Thyroid gland (tissue), 4 donors: ENCODE data around the gene NRTN. TPM values are rescaled to one million over a fixed set of nuclear protein-coding genes. Genes with fewer than 3 reads are reported as not detected.

ENCODE experiments used
- DNase-seq, 2 donors: peaks; one replicate each; pipeline ENCODE4 v3.0.0-alpha.2; 2019
- H3K27ac ChIP-seq, 3 donors: fragments of 200-600 bp; sonication (generic); 1 replicate in 2 of 3; 2 replicates in 1 of 3; pipeline ENCODE4 v1.5.1; 2016 to 2019; ENCODE audit warnings: mild to moderate bottlenecking in 1 of 3, moderate library complexity in 1 of 3
- H3K27me3 ChIP-seq: fragments of 200-600 bp; sonication (generic); one replicate; pipeline ENCODE4 v1.5.1; 2019
- H3K36me3 ChIP-seq, 2 donors: fragments of 200-600 bp; sonication (generic); one replicate each; pipeline ENCODE4 v1.5.1; 2016 to 2019
- H3K4me1 ChIP-seq, 2 donors: fragments of 200-600 bp; sonication (generic); one replicate each; pipeline ENCODE4 v1.5.1; 2017 to 2019
- H3K4me3 ChIP-seq, 3 donors: fragments of 200-600 bp; sonication (generic); replicated peaks in 1 of 3; 1 replicate in 2 of 3; 2 replicates in 1 of 3; pipeline ENCODE4 v1.5.1; 2016; ENCODE audit warnings: mild to moderate bottlenecking in 1 of 3
- H3K9me3 ChIP-seq: fragments of 200-600 bp; sonication (generic); one replicate; pipeline ENCODE4 v1.5.1; 2017
- POLR2A ChIP-seq, 2 donors: fragments of 450-650 bp; IDR thresholded peaks; one replicate each; pipeline ENCODE4 v1.6.1; 2017; ENCODE audit warnings: antibody characterized with exemption in 2 of 2, mild to moderate bottlenecking in 2 of 2, moderate library complexity in 1 of 2
- WGBS, 2 donors: methylation state at CpG; one replicate each; pipeline ENCODE4 v1.1.5; 2017; 5-methylcytosine and 5-hydroxymethylcytosine counted together
- intact Hi-C: fragments of 100-400 bp; cut with DNase I; formaldehyde crosslinking; loops from one replicate; pipeline ENCODE4 v1.15.1; 2023
- total RNA-seq, 4 donors: library from RNA; depleted of rRNA; stranded (reverse); fragments of >200 nt; gene quantifications; one replicate each; pipeline ENCODE4 v1.2.3, GENCODE V29; 2016
- TF ChIP-seq, protein P1 (sequence below), 6 experiments: fragments of 200-600 bp in 3 of 6; fragments of 450-650 bp in 3 of 6; sonication (generic) in 3 of 6; IDR thresholded peaks; one replicate each; pipeline ENCODE4 v1.5.1; 2016 to 2019; ENCODE audit warnings: antibody characterized with exemption in 6 of 6, mild to moderate bottlenecking in 2 of 6, inconsistent platforms in 1 of 6, moderate library complexity in 1 of 6

The NRTN gene
- total RNA-seq, 4 donors from 2014 or later = 0.71 to 8.1 (median 1.3) TPM

DNA sequence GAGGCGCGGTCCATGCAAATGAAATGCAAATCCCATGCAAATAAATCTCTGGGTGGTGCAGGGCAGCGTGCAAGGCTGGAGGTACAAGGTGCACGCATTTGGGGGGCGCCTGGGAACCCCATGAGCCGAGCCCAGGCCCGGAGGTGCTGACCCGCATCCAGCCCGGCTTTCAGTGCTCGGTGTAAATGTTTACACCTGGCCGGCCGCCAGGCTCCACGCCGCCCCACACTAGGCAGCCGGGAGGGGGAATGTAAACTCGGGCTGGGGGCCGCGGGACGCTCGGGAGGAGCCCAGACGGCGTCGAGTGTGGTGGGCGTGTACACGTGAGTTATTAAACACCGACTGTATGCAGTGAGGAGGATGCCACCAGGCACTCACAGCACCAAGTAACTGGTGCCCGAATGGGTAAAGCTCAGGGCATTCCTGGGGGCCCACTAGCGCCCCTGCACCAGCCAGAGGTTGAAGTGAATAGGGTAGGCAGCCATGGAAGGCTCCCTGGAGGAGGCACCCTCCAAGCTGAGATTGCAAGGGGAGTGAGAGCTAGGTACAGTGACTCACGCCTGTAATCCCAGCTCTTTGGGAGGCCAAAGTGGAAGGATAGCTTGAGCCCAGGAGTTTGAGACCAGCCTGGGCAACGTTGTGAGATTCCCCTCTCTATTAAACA, 17.4 kb downstream of the NRTN start:
- Histone ChIP-seq H3K4me1 (peaks cover 0 to 17% of the 10 kb centered on the region in 2 donors), H3K36me3 (no peaks in the 10 kb centered on the region), H3K9me3 (no peaks in the 10 kb centered on the region), H3K4me3 (no peak overlapping the region), H3K27me3 (no peaks in the 10 kb centered on the region), H3K27ac (no peak overlapping the region)
- intact Hi-C loops = no loop called here
- 40 to 51% methylated on average over 14 to 30 of the region's 30 CpGs for WGBS, 2 donors
- TF ChIP-seq, protein P1, sequence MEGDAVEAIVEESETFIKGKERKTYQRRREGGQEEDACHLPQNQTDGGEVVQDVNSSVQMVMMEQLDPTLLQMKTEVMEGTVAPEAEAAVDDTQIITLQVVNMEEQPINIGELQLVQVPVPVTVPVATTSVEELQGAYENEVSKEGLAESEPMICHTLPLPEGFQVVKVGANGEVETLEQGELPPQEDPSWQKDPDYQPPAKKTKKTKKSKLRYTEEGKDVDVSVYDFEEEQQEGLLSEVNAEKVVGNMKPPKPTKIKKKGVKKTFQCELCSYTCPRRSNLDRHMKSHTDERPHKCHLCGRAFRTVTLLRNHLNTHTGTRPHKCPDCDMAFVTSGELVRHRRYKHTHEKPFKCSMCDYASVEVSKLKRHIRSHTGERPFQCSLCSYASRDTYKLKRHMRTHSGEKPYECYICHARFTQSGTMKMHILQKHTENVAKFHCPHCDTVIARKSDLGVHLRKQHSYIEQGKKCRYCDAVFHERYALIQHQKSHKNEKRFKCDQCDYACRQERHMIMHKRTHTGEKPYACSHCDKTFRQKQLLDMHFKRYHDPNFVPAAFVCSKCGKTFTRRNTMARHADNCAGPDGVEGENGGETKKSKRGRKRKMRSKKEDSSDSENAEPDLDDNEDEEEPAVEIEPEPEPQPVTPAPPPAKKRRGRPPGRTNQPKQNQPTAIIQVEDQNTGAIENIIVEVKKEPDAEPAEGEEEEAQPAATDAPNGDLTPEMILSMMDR (IDR thresholded peaks at IDR 0.05) = no peak
- TF ChIP-seq POLR2A (IDR thresholded peaks at IDR 0.05) = no peak
- DNase-seq = no peak

DNA sequence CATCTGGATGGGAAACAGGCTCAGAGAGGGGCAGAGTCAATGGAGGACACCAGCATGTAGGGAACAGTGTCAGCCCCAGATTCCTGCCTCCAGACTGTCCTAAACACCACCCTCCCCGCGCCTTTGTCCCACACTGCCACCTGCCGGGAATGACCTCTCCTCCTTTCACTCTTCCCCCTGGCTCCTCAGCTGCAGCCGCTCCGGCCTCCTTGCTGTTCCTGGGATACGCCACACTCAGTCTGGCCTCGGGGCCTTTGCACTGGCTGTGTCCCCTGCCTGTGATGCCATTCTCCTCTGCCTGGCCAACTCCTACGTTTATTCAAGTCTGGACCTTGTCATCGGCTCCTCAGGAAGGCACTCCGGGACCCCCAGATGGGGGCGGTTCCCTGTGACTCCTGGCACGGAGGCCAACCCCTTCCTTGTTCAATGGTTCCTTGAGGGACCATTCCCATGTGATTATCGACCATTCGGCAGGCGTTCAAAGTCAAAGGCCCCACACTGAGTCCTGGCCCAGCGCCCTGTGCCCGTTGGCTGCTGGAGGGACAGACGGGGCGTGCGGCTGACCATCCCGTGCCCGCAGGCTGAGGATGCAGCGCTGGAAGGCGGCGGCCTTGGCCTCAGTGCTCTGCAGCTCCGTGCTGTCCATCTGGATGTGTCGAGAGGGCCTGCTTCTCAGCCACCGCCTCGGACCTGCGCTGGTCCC, 18.9 kb downstream of the NRTN start:
- H3K27me3 ChIP-seq = no peaks in the 10 kb centered on the region
- WGBS, 2 donors = 85% methylated on average over 25 to 29 of the region's 30 CpGs
- DNase-seq = no peak
- intact Hi-C loops = no loop called here
- no peak overlapping the region for H3K27ac ChIP-seq
- TF ChIP-seq POLR2A (IDR thresholded peaks at IDR 0.05) = no peak
- TF ChIP-seq, protein P1 (IDR thresholded peaks at IDR 0.05) = no peak
- H3K36me3 ChIP-seq = no peaks in the 10 kb centered on the region
- no peak overlapping the region for H3K4me3 ChIP-seq
- H3K4me1 ChIP-seq = peaks cover 5 to 23% of the 10 kb centered on the region in 2 donors
- H3K9me3 ChIP-seq = no peaks in the 10 kb centered on the region

DNA sequence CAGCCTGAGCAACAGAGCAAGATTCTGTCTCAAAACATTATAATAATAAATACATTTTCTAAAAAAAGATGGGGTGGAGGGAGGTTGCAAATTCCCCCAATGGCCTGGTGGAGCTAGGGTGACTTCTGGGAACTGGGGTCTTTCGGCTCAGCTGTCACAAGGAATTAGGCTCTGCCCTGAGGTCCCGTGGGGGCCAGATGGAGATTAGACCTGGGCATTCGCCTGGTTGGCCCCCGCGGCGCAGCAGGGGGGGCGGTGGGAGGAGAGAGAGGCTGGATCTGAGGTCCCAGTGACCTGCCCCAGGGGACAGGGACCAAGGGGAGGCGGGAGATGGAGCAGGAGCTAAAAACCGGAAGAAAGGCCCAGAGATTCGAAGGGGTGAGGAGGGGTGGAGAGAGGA, 19.9 kb downstream of the NRTN start:
- H3K4me3 ChIP-seq = no peak overlapping the region
- intact Hi-C loops = no loop called here
- no peaks in the 10 kb centered on the region for H3K36me3 ChIP-seq
- H3K27me3 ChIP-seq = no peaks in the 10 kb centered on the region
- 87 to 88% methylated on average over 10 of the region's 10 CpGs for WGBS, 2 donors
- TF ChIP-seq, protein P1 (IDR thresholded peaks at IDR 0.05) = no peak
- TF ChIP-seq POLR2A (IDR thresholded peaks at IDR 0.05) = no peak
- no peaks in the 10 kb centered on the region for H3K9me3 ChIP-seq
- no peak overlapping the region for H3K27ac ChIP-seq
- DNase-seq = no peak
- peaks cover 5 to 33% of the 10 kb centered on the region in 2 donors for H3K4me1 ChIP-seq

DNA sequence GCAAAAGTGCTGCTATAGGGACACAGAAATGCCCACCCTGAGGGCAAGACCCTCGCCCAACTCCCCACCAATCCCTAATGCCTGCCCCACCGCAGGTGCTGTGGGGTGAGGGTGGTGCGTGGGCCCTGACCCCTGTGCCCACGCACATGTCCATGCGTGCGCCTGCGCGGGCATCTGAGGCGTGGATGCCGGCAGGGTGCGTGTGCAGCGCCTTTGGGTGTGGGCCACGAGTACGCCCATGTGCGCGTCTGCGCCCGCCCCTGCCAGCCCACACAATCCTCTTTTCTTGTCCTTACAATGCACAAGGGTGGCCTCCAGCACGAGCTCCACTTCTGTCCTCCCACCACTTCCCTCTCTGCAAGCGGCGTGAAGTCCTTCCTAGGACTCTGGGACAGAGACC, 20.3 kb downstream of the NRTN start:
- TF ChIP-seq, protein P1 (IDR thresholded peaks at IDR 0.05) = no peak
- no peak for TF ChIP-seq POLR2A (IDR thresholded peaks at IDR 0.05)
- intact Hi-C loops = no loop called here
- no peak overlapping the region for H3K27ac ChIP-seq
- WGBS, 2 donors = 90 to 91% methylated on average over 21 of the region's 21 CpGs
- DNase-seq = no peak
- H3K27me3 ChIP-seq = no peaks in the 10 kb centered on the region
- no peaks in the 10 kb centered on the region for H3K9me3 ChIP-seq
- no peaks in the 10 kb centered on the region for H3K36me3 ChIP-seq
- H3K4me3 ChIP-seq = no peak overlapping the region
- peaks cover 5 to 33% of the 10 kb centered on the region in 2 donors for H3K4me1 ChIP-seq
